ENCODE measurements around the gene KCTD16.
A peak's percentile ranks its signal among the peaks of the same experiment; 100 is the strongest.

KCTD16 gene

GRCh38 chr5:144170276-144171024 lies at the start of gene KCTD16, which contains the start of gene YIPF5:
KCTD16 (plus strand) TSS chr5:144170873.
YIPF5 (minus strand) TSS chr5:144170659; CDS start chr5:144169955, 704 bp downstream.
- TF ChIP-seq, protein P1, sequence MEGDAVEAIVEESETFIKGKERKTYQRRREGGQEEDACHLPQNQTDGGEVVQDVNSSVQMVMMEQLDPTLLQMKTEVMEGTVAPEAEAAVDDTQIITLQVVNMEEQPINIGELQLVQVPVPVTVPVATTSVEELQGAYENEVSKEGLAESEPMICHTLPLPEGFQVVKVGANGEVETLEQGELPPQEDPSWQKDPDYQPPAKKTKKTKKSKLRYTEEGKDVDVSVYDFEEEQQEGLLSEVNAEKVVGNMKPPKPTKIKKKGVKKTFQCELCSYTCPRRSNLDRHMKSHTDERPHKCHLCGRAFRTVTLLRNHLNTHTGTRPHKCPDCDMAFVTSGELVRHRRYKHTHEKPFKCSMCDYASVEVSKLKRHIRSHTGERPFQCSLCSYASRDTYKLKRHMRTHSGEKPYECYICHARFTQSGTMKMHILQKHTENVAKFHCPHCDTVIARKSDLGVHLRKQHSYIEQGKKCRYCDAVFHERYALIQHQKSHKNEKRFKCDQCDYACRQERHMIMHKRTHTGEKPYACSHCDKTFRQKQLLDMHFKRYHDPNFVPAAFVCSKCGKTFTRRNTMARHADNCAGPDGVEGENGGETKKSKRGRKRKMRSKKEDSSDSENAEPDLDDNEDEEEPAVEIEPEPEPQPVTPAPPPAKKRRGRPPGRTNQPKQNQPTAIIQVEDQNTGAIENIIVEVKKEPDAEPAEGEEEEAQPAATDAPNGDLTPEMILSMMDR (IDR thresholded peaks at IDR 0.05; ENCODE audit: low read depth, low read length): no peak
- peak; percentile 97 to 98 for DNase-seq (ENCODE audit: low read depth in 2 of 2)
- H3K4me3 ChIP-seq (replicated peaks in 1 of 2; ENCODE audit: low read depth in 2 of 2, low read length in 2 of 2): peak within 1 kb of the TSS; percentile 90 to 91

DNA sequence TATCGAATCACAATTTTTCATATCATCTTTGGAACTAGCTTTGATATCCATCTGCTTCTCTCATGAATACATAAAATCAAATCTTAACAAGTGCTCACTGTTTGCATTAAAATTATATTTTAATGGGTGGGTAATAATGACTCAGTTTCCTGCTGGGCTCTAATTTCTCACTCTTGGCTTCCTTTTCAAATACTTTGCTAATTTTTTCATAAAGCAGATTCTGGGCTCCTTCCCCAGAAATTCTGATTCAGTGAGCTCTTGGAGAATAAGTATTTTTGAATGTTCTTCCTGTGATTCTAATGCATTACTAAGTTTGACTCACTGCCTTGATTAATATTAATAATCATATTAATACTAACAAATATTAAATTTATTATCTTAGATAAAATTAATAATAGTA lies 49.1 kb upstream of the KCTD16 start:
- peak; percentile 13 to 40 for DNase-seq (ENCODE audit: low read depth in 2 of 2)
- no peak overlapping the region for H3K4me3 ChIP-seq (replicated peaks in 1 of 2; ENCODE audit: low read depth in 2 of 2, low read length in 2 of 2)
- TF ChIP-seq, protein P1 (IDR thresholded peaks at IDR 0.05; ENCODE audit: low read depth, low read length): no peak

DNA sequence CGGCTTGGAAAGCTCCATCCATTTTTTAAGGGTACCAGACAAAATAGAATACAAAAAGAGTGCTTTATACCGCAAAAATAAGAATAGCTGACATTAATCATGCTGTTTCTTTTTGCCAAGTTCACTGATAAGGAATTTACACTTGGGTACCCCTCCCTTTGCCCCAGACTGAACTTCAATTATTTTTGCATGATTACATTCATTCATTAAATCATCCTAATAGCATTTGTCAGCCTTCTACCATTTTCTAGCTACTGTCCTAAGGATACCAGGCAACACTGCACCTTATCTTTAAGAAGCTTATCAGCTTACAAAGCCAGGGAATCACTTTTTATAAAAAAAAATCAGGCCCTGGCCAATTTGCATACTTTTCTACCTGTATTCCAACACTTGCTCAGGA lies 48.6 kb upstream of the KCTD16 start:
- DNase-seq (ENCODE audit: low read depth in 2 of 2): no peak
- H3K4me3 ChIP-seq (replicated peaks in 1 of 2; ENCODE audit: low read depth in 2 of 2, low read length in 2 of 2): no peak overlapping the region
- TF ChIP-seq, protein P1 (IDR thresholded peaks at IDR 0.05; ENCODE audit: low read depth, low read length): no peak

GRCh38 chr5:144122641-144123040 lies 48.0 kb upstream of the KCTD16 start:
- DNase-seq (ENCODE audit: low read depth in 2 of 2): no peak
- TF ChIP-seq, protein P1 (IDR thresholded peaks at IDR 0.05; ENCODE audit: low read depth, low read length): no peak
- H3K4me3 ChIP-seq (replicated peaks in 1 of 2; ENCODE audit: low read depth in 2 of 2, low read length in 2 of 2): no peak overlapping the region

DNA sequence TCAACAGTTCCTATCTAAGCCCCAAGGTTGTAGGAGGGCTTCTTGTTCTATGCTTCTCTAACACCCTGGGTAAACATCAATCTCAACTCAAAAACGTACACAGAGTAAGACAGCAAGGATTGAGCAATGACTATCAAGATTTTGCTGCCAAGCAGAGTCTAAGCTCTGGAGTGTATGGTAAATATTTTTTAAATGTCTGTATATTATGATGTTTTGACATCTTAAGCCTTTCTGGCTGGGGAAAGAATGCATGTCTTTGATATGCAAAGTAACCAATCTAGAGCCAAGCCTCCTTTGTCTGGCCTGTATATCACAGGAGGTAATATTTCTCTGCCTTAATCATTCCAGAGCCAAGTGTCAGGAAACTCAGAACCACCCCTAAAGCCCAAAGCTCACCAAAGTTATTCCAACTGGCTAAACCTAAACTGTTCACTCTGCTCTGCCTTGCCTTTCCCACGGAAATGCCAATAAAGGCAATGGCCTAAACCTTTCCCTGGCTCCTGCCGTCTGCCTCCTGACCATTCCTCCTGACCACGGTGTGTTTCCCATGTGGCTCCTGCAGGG lies 45.4 kb upstream of the KCTD16 start:
- H3K4me3 ChIP-seq (replicated peaks in 1 of 2; ENCODE audit: low read depth in 2 of 2, low read length in 2 of 2): no peak overlapping the region
- TF ChIP-seq, protein P1 (IDR thresholded peaks at IDR 0.05; ENCODE audit: low read depth, low read length): no peak
- DNase-seq (ENCODE audit: low read depth in 2 of 2): peak in 1 of 2 donors; percentile 69

DNA sequence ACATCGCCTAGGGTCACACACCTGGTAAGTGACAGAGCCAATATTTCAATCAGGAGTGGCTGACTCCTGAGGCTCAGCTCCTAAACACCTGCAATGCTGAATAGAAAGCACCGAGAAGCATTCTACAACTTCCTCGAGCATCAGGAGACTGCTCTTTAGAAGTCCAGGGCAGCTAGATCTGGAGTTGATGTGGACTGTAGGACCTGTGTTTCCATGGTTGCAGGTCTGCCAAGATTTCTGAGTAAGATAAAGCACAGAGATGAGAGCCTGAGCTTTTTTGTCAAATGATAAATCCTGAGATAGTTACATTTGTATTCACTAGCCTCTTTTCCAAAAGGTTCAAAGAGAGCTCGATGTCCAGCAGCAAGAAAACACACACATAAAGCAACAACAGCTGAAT lies 44.0 kb upstream of the KCTD16 start:
- TF ChIP-seq, protein P1 (IDR thresholded peaks at IDR 0.05; ENCODE audit: low read depth, low read length): no peak
- no peak overlapping the region for H3K4me3 ChIP-seq (replicated peaks in 1 of 2; ENCODE audit: low read depth in 2 of 2, low read length in 2 of 2)
- DNase-seq (ENCODE audit: low read depth in 2 of 2): no peak
